SK-N-SH treated with all-trans-retinoic acid at 6 μM for 48 hours (cell line): ENCODE measurements around the gene NCMAP.

Experiments used
- ATAC-seq: fragments of 200-7000 bp; cut with Tn5 transposase; 3 replicates; pipeline ENCODE4 v1.9.1; 2020; ENCODE audit warnings: mild to moderate bottlenecking, moderate library complexity
- ARNTL ChIP-seq: fragments of 450-650 bp; formaldehyde crosslinking; IDR thresholded peaks from 2 replicates; pipeline ENCODE4 v1.5.0; 2020; ENCODE audit warnings: low read depth, mild to moderate bottlenecking, moderate library complexity, borderline replicate concordance
- BACH2 ChIP-seq: fragments of 250-450 bp; sonication (Bioruptor Pico); IDR thresholded peaks from 2 replicates; pipeline ENCODE4 v1.9.0; 2021; ENCODE audit warnings: mild to moderate bottlenecking, borderline replicate concordance
- CSDC2 ChIP-seq: fragments of 250-450 bp; sonication (Bioruptor Pico); IDR thresholded peaks from 2 replicates; pipeline ENCODE4 v1.5.0; 2020; ENCODE audit warnings: mild to moderate bottlenecking, moderate library complexity
- ESRRG ChIP-seq: fragments of 250-450 bp; sonication (Bioruptor Pico); IDR thresholded peaks from 2 replicates; pipeline ENCODE4 v1.6.1; 2021; ENCODE audit warnings: mild to moderate bottlenecking
- ISL1 ChIP-seq: fragments of 250-450 bp; sonication (Bioruptor Pico); IDR thresholded peaks from 2 replicates; pipeline ENCODE4 v2.1.2; 2022; ENCODE audit warnings: mild to moderate bottlenecking, moderate library complexity
- OSR1 ChIP-seq: fragments of 250-450 bp; sonication (Bioruptor Pico); IDR thresholded peaks from 2 replicates; pipeline ENCODE4 v1.8.0; 2022; ENCODE audit warnings: moderate library complexity, mild to moderate bottlenecking, inconsistent platforms
- PPARA ChIP-seq: fragments of 250-450 bp; sonication (Bioruptor Pico); IDR thresholded peaks from 2 replicates; pipeline ENCODE4 v1.5.0; 2020; ENCODE audit warnings: mild to moderate bottlenecking, borderline replicate concordance
- RARB ChIP-seq: fragments of 250-450 bp; sonication (Bioruptor Pico); IDR thresholded peaks from 2 replicates; pipeline ENCODE4 v1.8.0; 2021; ENCODE audit warnings: mild to moderate bottlenecking, moderate library complexity
- SNAI2 ChIP-seq: fragments of 250-450 bp; sonication (Bioruptor Pico); IDR thresholded peaks from 2 replicates; pipeline ENCODE4 v1.5.0; 2020; ENCODE audit warnings: mild to moderate bottlenecking, moderate library complexity
- TCF4 ChIP-seq: fragments of 250-450 bp; sonication (Bioruptor Pico); IDR thresholded peaks from 2 replicates; pipeline ENCODE4 v1.8.0; 2021; ENCODE audit warnings: mild to moderate bottlenecking, moderate library complexity, borderline replicate concordance
- TOX ChIP-seq: fragments of 250-450 bp; sonication (Bioruptor Pico); IDR thresholded peaks from 2 replicates; pipeline ENCODE4 v1.8.0; 2021; ENCODE audit warnings: mild to moderate bottlenecking, moderate library complexity, borderline replicate concordance
- ZC3H10 ChIP-seq: fragments of 250-450 bp; sonication (Bioruptor Pico); IDR thresholded peaks from 2 replicates; pipeline ENCODE4 v1.5.1; 2021; ENCODE audit warnings: mild to moderate bottlenecking, moderate library complexity
- ZFP3 ChIP-seq: fragments of 250-450 bp; sonication (Bioruptor Pico); IDR thresholded peaks from 2 replicates; pipeline ENCODE4 v1.5.0; 2020; ENCODE audit warnings: mild to moderate bottlenecking, moderate library complexity
- ZFP30 ChIP-seq: fragments of 450-650 bp; formaldehyde crosslinking; IDR thresholded peaks from 2 replicates; pipeline ENCODE4 v1.5.0; 2022; ENCODE audit warnings: mild to moderate bottlenecking, moderate library complexity
- ZNF565 ChIP-seq: fragments of 450-650 bp; formaldehyde crosslinking; conservative IDR thresholded peaks from 2 replicates; pipeline ENCODE4 v1.5.0; 2020; ENCODE audit warnings: low read depth, mild to moderate bottlenecking, moderate library complexity
- ZNF70 ChIP-seq: fragments of 450-650 bp; formaldehyde crosslinking; IDR thresholded peaks from 2 replicates; pipeline ENCODE4 v1.5.0; 2020; ENCODE audit warnings: mild to moderate bottlenecking, moderate library complexity
- ZNF8 ChIP-seq: fragments of 450-650 bp; formaldehyde crosslinking; IDR thresholded peaks from 2 replicates; pipeline ENCODE4 v1.5.0; 2020; ENCODE audit warnings: mild to moderate bottlenecking, moderate library complexity
- TF ChIP-seq, protein P1 (sequence below): fragments of 250-450 bp; sonication (Bioruptor Pico); IDR thresholded peaks from 2 replicates; pipeline ENCODE4 v1.8.0; 2021; ENCODE audit warnings: low read depth, mild to moderate bottlenecking, moderate library complexity, borderline replicate concordance
- TF ChIP-seq, protein P2 (sequence below): fragments of 250-450 bp; sonication (Bioruptor Pico); IDR thresholded peaks from 2 replicates; pipeline ENCODE4 v1.5.0; 2020; ENCODE audit warnings: mild to moderate bottlenecking, moderate library complexity
- TF ChIP-seq, protein P3 (sequence below): fragments of 250-450 bp; sonication (Bioruptor Pico); IDR thresholded peaks from 2 replicates; pipeline ENCODE4 v1.8.0; 2020; ENCODE audit warnings: mild to moderate bottlenecking, moderate library complexity, borderline replicate concordance

NCMAP gene

DNA sequence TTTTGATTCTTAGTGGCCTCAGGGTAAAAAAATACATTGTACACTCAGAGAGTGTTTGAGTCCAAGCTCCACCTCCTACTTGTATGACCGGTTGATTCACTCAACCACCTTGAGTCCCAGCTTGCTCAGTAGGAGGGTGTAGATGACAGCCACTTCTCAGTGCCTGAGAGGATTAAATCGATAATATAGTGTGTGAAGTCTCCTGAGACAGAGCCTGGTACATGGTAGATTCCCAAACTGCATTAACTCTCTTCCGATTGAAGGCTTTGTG is 38.4 kb downstream of the NCMAP start (continued):
- TF ChIP-seq CSDC2 (no peak), ZNF70 (no peak), ESRRG (CRISPR knock-in tag) (no peak)
- TF ChIP-seq, all 23 proteins: peak for 0

DNA sequence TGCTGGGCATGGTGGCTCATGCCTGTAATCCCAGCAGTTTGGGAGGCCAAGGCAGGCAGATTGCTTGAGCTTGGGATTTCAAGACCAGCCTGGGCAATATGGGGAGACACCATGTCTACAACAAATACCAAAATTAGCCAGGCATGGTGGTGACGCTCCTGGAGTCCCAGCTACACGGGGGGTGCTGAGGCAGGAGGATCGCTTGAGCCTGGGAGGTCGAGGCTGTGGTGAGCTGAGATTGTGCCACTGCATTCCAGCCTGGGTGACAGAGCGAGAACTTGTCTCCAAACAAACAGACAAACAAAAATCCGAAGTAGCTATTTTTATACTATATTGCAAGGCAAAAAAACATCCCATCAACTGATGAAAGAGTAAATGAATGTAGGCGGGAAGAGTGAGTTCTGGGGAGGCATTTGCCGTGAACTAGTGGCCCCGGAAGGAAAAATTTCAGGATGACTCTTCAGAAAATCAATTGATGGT is 40.6 kb downstream of the NCMAP start:
- no peak for ATAC-seq
- TF ChIP-seq TCF4 (no peak), ZNF70 (no peak), ESRRG (CRISPR knock-in tag) (no peak), TOX (CRISPR knock-in tag) (no peak), ZNF565 (no peak), ZFP3 (CRISPR knock-in tag) (no peak), ZC3H10 (CRISPR knock-in tag) (no peak), ZFP30 (CRISPR knock-in tag) (no peak)

DNA sequence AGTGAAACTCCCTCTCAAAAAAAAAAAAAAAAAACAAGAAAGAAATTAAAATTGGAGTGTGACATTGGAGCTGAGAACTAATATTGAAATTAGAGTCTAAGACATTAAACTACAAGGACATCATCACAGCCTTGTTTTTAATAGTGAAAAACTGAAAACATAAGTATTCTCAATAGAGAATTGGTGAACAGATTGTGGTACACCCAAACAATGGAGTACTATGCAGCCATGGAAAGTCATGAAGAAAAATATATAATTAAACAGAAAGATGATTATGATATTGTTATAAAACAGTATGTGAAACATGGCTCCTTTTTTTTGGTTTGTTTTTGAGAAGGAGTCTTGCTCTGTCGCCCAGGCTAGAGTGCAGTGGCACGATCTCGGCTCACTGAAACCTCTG is 43.4 kb downstream of the NCMAP start:
- no peak for ATAC-seq
- TF ChIP-seq SNAI2 (CRISPR knock-in tag) (no peak), ZNF8 (CRISPR knock-in tag) (peak; percentile 94)

DNA sequence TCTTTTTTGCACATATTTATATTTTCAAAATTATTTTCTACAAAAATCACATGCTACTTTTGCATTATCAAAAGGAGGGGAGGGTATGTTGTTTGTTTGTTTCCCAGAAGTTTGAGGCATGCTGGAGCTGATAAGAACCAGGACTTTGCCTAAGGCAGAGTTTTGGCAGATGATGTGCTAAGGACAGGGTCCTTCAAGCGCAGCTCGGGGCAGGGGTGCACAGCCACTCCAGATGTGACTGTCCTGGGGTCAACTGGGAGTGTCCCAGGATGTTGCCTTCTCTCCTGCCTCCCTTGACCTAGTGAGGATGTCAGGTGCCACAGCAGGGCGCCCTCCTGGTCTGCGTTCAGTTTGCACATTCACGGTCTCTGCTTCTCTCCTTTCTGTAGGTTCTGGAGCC is 44.7 kb downstream of the NCMAP start:
- TF ChIP-seq TCF4 (no peak), BACH2 (CRISPR knock-in tag) (no peak), ZC3H10 (CRISPR knock-in tag) (no peak), ZNF70 (no peak), ISL1 (no peak), ARNTL (no peak), PPARA (CRISPR knock-in tag) (no peak), ZFP30 (CRISPR knock-in tag) (no peak), SNAI2 (CRISPR knock-in tag) (no peak), TOX (CRISPR knock-in tag) (no peak), ESRRG (CRISPR knock-in tag) (no peak)
- TF ChIP-seq, protein P1, sequence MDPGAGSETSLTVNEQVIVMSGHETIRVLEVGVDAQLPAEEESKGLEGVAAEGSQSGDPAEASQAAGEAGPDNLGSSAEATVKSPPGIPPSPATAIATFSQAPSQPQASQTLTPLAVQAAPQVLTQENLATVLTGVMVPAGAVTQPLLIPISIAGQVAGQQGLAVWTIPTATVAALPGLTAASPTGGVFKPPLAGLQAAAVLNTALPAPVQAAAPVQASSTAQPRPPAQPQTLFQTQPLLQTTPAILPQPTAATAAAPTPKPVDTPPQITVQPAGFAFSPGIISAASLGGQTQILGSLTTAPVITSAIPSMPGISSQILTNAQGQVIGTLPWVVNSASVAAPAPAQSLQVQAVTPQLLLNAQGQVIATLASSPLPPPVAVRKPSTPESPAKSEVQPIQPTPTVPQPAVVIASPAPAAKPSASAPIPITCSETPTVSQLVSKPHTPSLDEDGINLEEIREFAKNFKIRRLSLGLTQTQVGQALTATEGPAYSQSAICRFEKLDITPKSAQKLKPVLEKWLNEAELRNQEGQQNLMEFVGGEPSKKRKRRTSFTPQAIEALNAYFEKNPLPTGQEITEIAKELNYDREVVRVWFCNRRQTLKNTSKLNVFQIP (CRISPR knock-in tag), result no peak
- TF ChIP-seq, protein P2, sequence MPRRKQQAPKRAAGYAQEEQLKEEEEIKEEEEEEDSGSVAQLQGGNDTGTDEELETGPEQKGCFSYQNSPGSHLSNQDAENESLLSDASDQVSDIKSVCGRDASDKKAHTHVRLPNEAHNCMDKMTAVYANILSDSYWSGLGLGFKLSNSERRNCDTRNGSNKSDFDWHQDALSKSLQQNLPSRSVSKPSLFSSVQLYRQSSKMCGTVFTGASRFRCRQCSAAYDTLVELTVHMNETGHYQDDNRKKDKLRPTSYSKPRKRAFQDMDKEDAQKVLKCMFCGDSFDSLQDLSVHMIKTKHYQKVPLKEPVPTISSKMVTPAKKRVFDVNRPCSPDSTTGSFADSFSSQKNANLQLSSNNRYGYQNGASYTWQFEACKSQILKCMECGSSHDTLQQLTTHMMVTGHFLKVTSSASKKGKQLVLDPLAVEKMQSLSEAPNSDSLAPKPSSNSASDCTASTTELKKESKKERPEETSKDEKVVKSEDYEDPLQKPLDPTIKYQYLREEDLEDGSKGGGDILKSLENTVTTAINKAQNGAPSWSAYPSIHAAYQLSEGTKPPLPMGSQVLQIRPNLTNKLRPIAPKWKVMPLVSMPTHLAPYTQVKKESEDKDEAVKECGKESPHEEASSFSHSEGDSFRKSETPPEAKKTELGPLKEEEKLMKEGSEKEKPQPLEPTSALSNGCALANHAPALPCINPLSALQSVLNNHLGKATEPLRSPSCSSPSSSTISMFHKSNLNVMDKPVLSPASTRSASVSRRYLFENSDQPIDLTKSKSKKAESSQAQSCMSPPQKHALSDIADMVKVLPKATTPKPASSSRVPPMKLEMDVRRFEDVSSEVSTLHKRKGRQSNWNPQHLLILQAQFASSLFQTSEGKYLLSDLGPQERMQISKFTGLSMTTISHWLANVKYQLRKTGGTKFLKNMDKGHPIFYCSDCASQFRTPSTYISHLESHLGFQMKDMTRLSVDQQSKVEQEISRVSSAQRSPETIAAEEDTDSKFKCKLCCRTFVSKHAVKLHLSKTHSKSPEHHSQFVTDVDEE, result no peak
- TF ChIP-seq, protein P3, sequence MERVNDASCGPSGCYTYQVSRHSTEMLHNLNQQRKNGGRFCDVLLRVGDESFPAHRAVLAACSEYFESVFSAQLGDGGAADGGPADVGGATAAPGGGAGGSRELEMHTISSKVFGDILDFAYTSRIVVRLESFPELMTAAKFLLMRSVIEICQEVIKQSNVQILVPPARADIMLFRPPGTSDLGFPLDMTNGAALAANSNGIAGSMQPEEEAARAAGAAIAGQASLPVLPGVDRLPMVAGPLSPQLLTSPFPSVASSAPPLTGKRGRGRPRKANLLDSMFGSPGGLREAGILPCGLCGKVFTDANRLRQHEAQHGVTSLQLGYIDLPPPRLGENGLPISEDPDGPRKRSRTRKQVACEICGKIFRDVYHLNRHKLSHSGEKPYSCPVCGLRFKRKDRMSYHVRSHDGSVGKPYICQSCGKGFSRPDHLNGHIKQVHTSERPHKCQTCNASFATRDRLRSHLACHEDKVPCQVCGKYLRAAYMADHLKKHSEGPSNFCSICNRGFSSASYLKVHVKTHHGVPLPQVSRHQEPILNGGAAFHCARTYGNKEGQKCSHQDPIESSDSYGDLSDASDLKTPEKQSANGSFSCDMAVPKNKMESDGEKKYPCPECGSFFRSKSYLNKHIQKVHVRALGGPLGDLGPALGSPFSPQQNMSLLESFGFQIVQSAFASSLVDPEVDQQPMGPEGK (CRISPR knock-in tag), result no peak
- peak; percentile 71 for ATAC-seq

DNA sequence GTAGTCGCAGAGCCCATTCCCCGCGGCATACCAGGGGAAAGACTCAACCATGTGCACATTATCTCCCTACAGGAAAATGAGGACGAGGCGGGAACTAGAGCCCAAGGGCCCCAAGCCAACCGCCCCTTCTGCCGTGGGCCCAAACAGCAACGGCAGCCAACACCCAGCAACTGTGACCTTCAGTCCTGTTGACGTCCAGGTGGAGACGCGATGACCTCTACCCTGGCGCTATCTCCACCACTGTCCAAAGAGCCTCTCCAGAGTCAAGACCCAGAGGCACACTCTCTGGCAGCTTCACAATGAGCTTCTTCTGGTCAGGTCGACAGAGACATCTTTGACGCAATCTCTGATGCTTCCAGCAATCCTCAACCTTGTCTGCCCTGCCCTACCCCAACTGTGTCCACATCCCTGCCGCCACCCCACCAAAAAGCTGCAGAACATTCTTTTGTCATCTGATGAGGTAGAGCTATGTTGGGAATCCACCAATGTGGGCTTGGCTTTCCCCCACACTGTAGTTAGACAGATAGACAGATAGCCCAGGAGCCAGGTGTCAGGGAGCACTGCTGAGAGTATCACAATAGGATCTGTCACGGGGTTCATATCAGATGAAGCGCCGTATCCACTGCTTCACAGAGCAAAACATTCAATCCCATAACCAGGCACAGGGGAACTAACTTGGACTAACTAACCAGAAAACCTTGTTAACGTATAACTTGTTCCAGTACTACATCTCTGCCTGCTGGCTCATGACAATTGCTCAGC is 49.8 kb downstream of the NCMAP start:
- no peak for ATAC-seq
- TF ChIP-seq RARB (CRISPR knock-in tag) (no peak), BACH2 (CRISPR knock-in tag) (no peak), ZNF8 (CRISPR knock-in tag) (no peak), SNAI2 (CRISPR knock-in tag) (no peak), OSR1 (CRISPR knock-in tag) (no peak), ISL1 (no peak), TCF4 (no peak), CSDC2 (no peak), ESRRG (CRISPR knock-in tag) (no peak), TOX (CRISPR knock-in tag) (no peak), ZFP3 (CRISPR knock-in tag) (no peak), ZNF70 (no peak), ARNTL (no peak)
- TF ChIP-seq, protein P3 (CRISPR knock-in tag), result no peak
- TF ChIP-seq, protein P2, result no peak
- TF ChIP-seq, protein P1 (CRISPR knock-in tag), result no peak
